HepG2 (cell line): ENCODE results near the gene SOX9. TPM values are rescaled to one million over a fixed set of nuclear protein-coding genes. Genes with fewer than 3 reads are reported as not detected.

ENCODE experiments used
- FOXK1 ChIP-seq: sonication (generic); formaldehyde crosslinking; IDR thresholded peaks from 2 replicates; pipeline ENCODE4 v1.4.0; 2020; ENCODE audit warnings: low read depth, missing genetic modification reagents, borderline replicate concordance
- GATAD1 ChIP-seq: IDR thresholded peaks from 2 replicates; pipeline ENCODE4 v1.6.1; 2016; ENCODE audit warnings: missing genetic modification reagents, missing compliant biosample characterization
- IKZF1 ChIP-seq: fragments of 450-650 bp; IDR thresholded peaks from 2 replicates; pipeline ENCODE4 v1.7.1; 2016
- JUND ChIP-seq: sonication (generic); formaldehyde crosslinking; IDR thresholded peaks from 2 replicates; pipeline ENCODE4 v1.8.0; 2022; ENCODE audit warnings: mild to moderate bottlenecking, missing genetic modification reagents
- KDM2A ChIP-seq: sonication (generic); formaldehyde crosslinking; IDR thresholded peaks from 2 replicates; pipeline ENCODE4 v1.4.0; 2020; ENCODE audit warnings: low read depth, missing genetic modification reagents, borderline replicate concordance
- KDM4B ChIP-seq: sonication (generic); formaldehyde crosslinking; IDR thresholded peaks from 2 replicates; pipeline ENCODE4 v1.4.0; 2020; ENCODE audit warnings: missing genetic modification reagents
- KLF11 ChIP-seq: IDR thresholded peaks from 2 replicates; pipeline ENCODE4 v1.6.1; 2016; ENCODE audit warnings: missing compliant biosample characterization
- KLF13 ChIP-seq: sonication (generic); formaldehyde crosslinking; IDR thresholded peaks from 2 replicates; pipeline ENCODE4 v1.4.0; 2020; ENCODE audit warnings: mild to moderate bottlenecking, missing genetic modification reagents
- MTF1 ChIP-seq: sonication (generic); formaldehyde crosslinking; IDR thresholded peaks from 2 replicates; pipeline ENCODE4 v1.5.0; 2020; ENCODE audit warnings: missing genetic modification reagents
- PHF5A ChIP-seq: IDR thresholded peaks from one replicate; pipeline ENCODE4 v1.6.1; 2018; ENCODE audit warnings: low read depth, missing genetic modification reagents; ENCODE audit not compliant: unreplicated experiment
- SMARCE1 ChIP-seq: fragments of 450-650 bp; IDR thresholded peaks from 2 replicates; pipeline ENCODE4 v1.6.1; 2017; ENCODE audit warnings: borderline replicate concordance
- ZNF12 ChIP-seq: sonication (generic); formaldehyde crosslinking; IDR thresholded peaks from 2 replicates; pipeline ENCODE4 v1.5.0; 2020; ENCODE audit warnings: missing genetic modification reagents
- ZNF350 ChIP-seq: sonication (generic); formaldehyde crosslinking; IDR thresholded peaks from 2 replicates; pipeline ENCODE4 v1.4.0; 2020; ENCODE audit warnings: mild to moderate bottlenecking, low read depth, missing genetic modification reagents, borderline replicate concordance
- ZNF430 ChIP-seq: sonication (generic); formaldehyde crosslinking; IDR thresholded peaks from 2 replicates; pipeline ENCODE4 v1.9.0; 2021; ENCODE audit warnings: mild to moderate bottlenecking, missing genetic modification reagents
- ZNF44 ChIP-seq: sonication (generic); formaldehyde crosslinking; IDR thresholded peaks from 2 replicates; pipeline ENCODE4 v1.5.1; 2020; ENCODE audit warnings: mild to moderate bottlenecking, missing genetic modification reagents
- ZNF501 ChIP-seq: sonication (generic); formaldehyde crosslinking; IDR thresholded peaks from 2 replicates; pipeline ENCODE4 v1.5.1; 2020; ENCODE audit warnings: mild to moderate bottlenecking, moderate library complexity, missing genetic modification reagents
- ZNF605 ChIP-seq: sonication (generic); formaldehyde crosslinking; IDR thresholded peaks from 2 replicates; pipeline ENCODE4 v1.8.0; 2022; ENCODE audit warnings: mild to moderate bottlenecking, missing genetic modification reagents
- ZNF607 ChIP-seq: sonication (generic); formaldehyde crosslinking; IDR thresholded peaks from 2 replicates; pipeline ENCODE4 v1.5.1; 2020; ENCODE audit warnings: missing genetic modification reagents, mild to moderate bottlenecking, borderline replicate concordance
- ZNF709 ChIP-seq: sonication (generic); formaldehyde crosslinking; IDR thresholded peaks from 2 replicates; pipeline ENCODE4 v1.5.0; 2020; ENCODE audit warnings: mild to moderate bottlenecking, missing genetic modification reagents
- polyA plus RNA-seq, 8 experiments: library from polyadenylated mRNA; depleted of rRNA in 3 of 8; stranded (reverse) in 7 of 8; unstranded in 1 of 8; fragments of >200 nt; fragmentation: Illumina TruSeq in 4 of 8; extraction: Trizol in 4 of 8; gene quantifications; 2 replicates each; pipeline versions ENCODE4 v1.2.1 to v1.2.3, GENCODE V29; 2011 to 2016; ENCODE audit warnings: low read depth in 4 of 8, missing spikeins in 1 of 8, mixed read lengths in 1 of 8; ENCODE audit not compliant: insufficient read depth in 1 of 8
- total RNA-seq, 5 experiments: library from RNA; depleted of rRNA; stranded (reverse); fragments of >200 nt; fragmentation: Illumina TruSeq; extraction: Trizol; gene quantifications; 2 replicates each; pipeline ENCODE4 v1.2.3, GENCODE V29; 2016; ENCODE audit warnings: low read depth in 1 of 5
- TF ChIP-seq, protein P1 (sequence below): sonication (generic); formaldehyde crosslinking; IDR thresholded peaks from 2 replicates; pipeline ENCODE4 v1.8.1; 2023; ENCODE audit warnings: missing genetic modification reagents, inconsistent platforms, borderline replicate concordance
- TF ChIP-seq, protein P2 (sequence below): sonication (generic); formaldehyde crosslinking; IDR thresholded peaks from 2 replicates; pipeline ENCODE4 v1.4.0; 2020; ENCODE audit warnings: mild to moderate bottlenecking, missing genetic modification reagents
- TF ChIP-seq, protein P3 (sequence below): sonication (generic); formaldehyde crosslinking; IDR thresholded peaks from 2 replicates; pipeline ENCODE4 v1.4.0; 2020; ENCODE audit warnings: missing genetic modification reagents
- TF ChIP-seq, protein P4 (sequence below): sonication (generic); formaldehyde crosslinking; IDR thresholded peaks from 2 replicates; pipeline ENCODE4 v1.8.0; 2023; ENCODE audit warnings: mild to moderate bottlenecking, missing genetic modification reagents
- TF ChIP-seq, protein P5 (sequence below): sonication (generic); formaldehyde crosslinking; IDR thresholded peaks from 2 replicates; pipeline ENCODE4 v1.4.0; 2020; ENCODE audit warnings: missing genetic modification reagents, borderline replicate concordance

Gene SOX9
- total and polyA plus RNA-seq, 2 of the 13 experiments (the other 11 are each of a cell fraction or from before 2014, with no cell fraction given) = 16.1 to 27.6 TPM

DNA sequence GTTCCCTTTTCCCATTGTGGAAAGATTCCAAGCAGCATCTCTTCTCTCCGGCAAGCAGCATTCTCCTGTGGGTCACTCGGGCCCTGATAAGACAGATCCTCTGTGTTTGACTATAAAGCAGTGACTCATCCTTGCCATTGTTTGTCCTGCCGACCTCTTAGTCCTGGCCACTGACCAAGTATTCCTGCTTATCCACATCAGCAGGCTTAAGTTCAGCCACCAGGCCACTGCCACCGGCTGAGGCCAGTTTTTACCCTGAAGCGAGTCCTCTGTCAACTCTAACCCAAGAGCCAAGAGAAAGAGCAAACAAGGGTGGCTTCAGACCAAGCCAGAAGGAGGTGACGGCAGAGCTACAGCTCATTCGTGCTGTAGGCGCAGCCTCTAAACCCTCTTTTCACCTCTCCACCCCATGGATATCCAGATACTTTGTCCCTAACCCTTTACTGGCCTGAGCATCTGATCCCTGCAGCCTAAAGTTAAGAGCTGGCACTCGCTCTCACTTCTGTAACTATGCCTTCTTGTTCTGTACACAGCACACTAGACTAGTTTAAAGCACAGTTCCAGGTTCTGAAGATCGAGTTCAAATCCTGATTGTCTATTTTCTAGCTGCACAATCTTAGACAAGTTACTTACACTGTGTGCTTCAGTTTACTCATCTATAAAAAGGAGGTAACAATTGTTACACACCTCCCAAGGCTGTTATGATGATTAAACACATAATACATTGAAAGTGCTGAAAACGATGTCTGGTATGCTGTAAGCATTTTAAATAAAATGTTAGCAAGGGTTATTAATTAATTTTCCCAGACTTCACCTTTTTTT is 31.0 kb downstream of the SOX9 start (continued):
- TF ChIP-seq GATAD1 (CRISPR knock-in tag) (0 out of 2 replicates have a peak, but pooled peaks have one; percentile 38), IKZF1 (no peak), ZNF607 (CRISPR knock-in tag) (peak; percentile 9; the same call in 1 of the 2 replicates), MTF1 (CRISPR knock-in tag) (no peak), ZNF605 (CRISPR knock-in tag) (peak; percentile 46; the same call in 1 of the 2 replicates), PHF5A (CRISPR knock-in tag) (peak; percentile 52), FOXK1 (CRISPR knock-in tag) (no peak; the same call in 1 of the 2 replicates), KLF13 (CRISPR knock-in tag) (no peak), KDM4B (CRISPR knock-in tag) (peak; percentile 28; the same call in 1 of the 2 replicates), ZNF430 (peak; percentile 32; the same call in 1 of the 2 replicates), ZNF709 (0 out of 2 replicates have a peak, but pooled peaks have one; percentile 34), KLF11 (CRISPR knock-in tag) (no peak), KDM2A (CRISPR knock-in tag) (peak; percentile 55; the same call in 1 of the 2 replicates), ZNF44 (CRISPR knock-in tag) (0 out of 2 replicates have a peak, but pooled peaks have one; percentile 53), ZNF501 (peak; percentile 83), ZNF350 (CRISPR knock-in tag) (peak; percentile 45; the same call in 1 of the 2 replicates), JUND (CRISPR knock-in tag) (peak; percentile 97), SMARCE1 (0 out of 2 replicates have a peak, but pooled peaks have one; percentile 47), ZNF12 (CRISPR knock-in tag) (peak; percentile 43; the same call in 1 of the 2 replicates)
- TF ChIP-seq, protein P1, sequence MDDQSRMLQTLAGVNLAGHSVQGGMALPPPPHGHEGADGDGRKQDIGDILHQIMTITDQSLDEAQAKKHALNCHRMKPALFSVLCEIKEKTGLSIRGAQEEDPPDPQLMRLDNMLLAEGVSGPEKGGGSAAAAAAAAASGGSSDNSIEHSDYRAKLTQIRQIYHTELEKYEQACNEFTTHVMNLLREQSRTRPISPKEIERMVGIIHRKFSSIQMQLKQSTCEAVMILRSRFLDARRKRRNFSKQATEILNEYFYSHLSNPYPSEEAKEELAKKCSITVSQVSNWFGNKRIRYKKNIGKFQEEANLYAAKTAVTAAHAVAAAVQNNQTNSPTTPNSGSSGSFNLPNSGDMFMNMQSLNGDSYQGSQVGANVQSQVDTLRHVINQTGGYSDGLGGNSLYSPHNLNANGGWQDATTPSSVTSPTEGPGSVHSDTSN (CRISPR knock-in tag) = no peak
- TF ChIP-seq, protein P2, sequence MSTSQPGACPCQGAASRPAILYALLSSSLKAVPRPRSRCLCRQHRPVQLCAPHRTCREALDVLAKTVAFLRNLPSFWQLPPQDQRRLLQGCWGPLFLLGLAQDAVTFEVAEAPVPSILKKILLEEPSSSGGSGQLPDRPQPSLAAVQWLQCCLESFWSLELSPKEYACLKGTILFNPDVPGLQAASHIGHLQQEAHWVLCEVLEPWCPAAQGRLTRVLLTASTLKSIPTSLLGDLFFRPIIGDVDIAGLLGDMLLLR (CRISPR knock-in tag) = 0 out of 2 replicates have a peak, but pooled peaks have one; percentile 14
- TF ChIP-seq, protein P3, sequence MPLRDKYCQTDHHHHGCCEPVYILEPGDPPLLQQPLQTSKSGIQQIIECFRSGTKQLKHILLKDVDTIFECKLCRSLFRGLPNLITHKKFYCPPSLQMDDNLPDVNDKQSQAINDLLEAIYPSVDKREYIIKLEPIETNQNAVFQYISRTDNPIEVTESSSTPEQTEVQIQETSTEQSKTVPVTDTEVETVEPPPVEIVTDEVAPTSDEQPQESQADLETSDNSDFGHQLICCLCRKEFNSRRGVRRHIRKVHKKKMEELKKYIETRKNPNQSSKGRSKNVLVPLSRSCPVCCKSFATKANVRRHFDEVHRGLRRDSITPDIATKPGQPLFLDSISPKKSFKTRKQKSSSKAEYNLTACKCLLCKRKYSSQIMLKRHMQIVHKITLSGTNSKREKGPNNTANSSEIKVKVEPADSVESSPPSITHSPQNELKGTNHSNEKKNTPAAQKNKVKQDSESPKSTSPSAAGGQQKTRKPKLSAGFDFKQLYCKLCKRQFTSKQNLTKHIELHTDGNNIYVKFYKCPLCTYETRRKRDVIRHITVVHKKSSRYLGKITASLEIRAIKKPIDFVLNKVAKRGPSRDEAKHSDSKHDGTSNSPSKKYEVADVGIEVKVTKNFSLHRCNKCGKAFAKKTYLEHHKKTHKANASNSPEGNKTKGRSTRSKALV = peak; percentile 35; the same call in 1 of the 2 replicates
- TF ChIP-seq, protein P4, sequence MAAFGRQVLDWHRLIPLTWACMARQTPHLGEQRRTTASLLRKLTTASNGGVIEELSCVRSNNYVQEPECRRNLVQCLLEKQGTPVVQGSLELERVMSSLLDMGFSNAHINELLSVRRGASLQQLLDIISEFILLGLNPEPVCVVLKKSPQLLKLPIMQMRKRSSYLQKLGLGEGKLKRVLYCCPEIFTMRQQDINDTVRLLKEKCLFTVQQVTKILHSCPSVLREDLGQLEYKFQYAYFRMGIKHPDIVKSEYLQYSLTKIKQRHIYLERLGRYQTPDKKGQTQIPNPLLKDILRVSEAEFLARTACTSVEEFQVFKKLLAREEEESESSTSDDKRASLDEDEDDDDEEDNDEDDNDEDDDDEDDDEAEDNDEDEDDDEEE (CRISPR knock-in tag) = 0 out of 2 replicates have a peak, but pooled peaks have one; percentile 19
- TF ChIP-seq, protein P5, sequence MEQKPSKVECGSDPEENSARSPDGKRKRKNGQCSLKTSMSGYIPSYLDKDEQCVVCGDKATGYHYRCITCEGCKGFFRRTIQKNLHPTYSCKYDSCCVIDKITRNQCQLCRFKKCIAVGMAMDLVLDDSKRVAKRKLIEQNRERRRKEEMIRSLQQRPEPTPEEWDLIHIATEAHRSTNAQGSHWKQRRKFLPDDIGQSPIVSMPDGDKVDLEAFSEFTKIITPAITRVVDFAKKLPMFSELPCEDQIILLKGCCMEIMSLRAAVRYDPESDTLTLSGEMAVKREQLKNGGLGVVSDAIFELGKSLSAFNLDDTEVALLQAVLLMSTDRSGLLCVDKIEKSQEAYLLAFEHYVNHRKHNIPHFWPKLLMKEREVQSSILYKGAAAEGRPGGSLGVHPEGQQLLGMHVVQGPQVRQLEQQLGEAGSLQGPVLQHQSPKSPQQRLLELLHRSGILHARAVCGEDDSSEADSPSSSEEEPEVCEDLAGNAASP (CRISPR knock-in tag) = peak; percentile 38; the same call in 1 of the 2 replicates
